Spleen (tissue), 7 donors: ENCODE measurements around the gene MAGED2.

ENCODE experiments used
- CTCF ChIP-seq, 11 experiments: fragments of 200-600 bp in 7 of 11; fragments of 450-650 bp in 4 of 11; sonication (generic) in 4 of 11; IDR thresholded peaks in 8 of 11; conservative IDR thresholded peaks in 3 of 11; 1 replicate in 7 of 11; 2 replicates in 4 of 11; pipeline versions ENCODE4 v1.4.0 to v1.8.0; 2016 to 2021; ENCODE audit warnings: antibody characterized with exemption in 11 of 11, inconsistent platforms in 4 of 11, mild to moderate bottlenecking in 1 of 11
- POLR2A ChIP-seq, 3 donors: fragments of 450-650 bp; IDR thresholded peaks; one replicate each; pipeline ENCODE4 v1.5.1; 2017; ENCODE audit warnings: antibody characterized with exemption in 3 of 3, mild to moderate bottlenecking in 1 of 3
- donor health status: DM: no; HTN: no; CAD: no; lungs with moderate emphysema.
- donor health status: DM: no; HTN: no; CAD: no.
- donor health status: DM: no; HTN: no; CAD: no.

GRCh38 chrX:54865208-54865607 lies 57.7 kb downstream of the MAGED2 start:
- TF ChIP-seq POLR2A (IDR thresholded peaks at IDR 0.05): no peak
- no peak for TF ChIP-seq CTCF (IDR thresholded peaks at IDR 0.05 in 8 of 11, conservative IDR thresholded peaks at IDR 0.05 in 3 of 11)
